Transverse colon (tissue), 4 donors: ENCODE results near the gene EPN2. TPM values are rescaled to one million over a fixed set of nuclear protein-coding genes. Genes with fewer than 3 reads are reported as not detected.

ENCODE experiments used
- DNase-seq: peaks from one replicate; pipeline ENCODE4 v3.0.0-alpha.2; 2019
- H3K27ac ChIP-seq, 4 donors: fragments of 200-600 bp; sonication (generic); 2 replicates each; pipeline ENCODE4 v1.5.1; 2016 to 2018; ENCODE audit warnings: inconsistent platforms in 4 of 4
- H3K27me3 ChIP-seq: fragments of 200-600 bp; sonication (generic); 2 replicates; pipeline ENCODE4 v1.5.1; 2017; ENCODE audit warnings: inconsistent platforms
- H3K36me3 ChIP-seq, 4 donors: fragments of 200-600 bp; sonication (generic); 2 replicates each; pipeline ENCODE4 v1.5.1; 2017 to 2019; ENCODE audit warnings: inconsistent platforms in 4 of 4
- H3K4me1 ChIP-seq, 4 donors: fragments of 200-600 bp; sonication (generic); 2 replicates each; pipeline ENCODE4 v1.5.1; 2017 to 2020; ENCODE audit warnings: inconsistent platforms in 4 of 4
- H3K4me3 ChIP-seq, 4 donors: fragments of 200-600 bp; sonication (generic); 1 replicate in 1 of 4; 2 replicates in 3 of 4; pipeline versions ENCODE4 v1.5.1 to v1.6.1; 2017 to 2019; ENCODE audit warnings: inconsistent platforms in 4 of 4
- H3K9me3 ChIP-seq, 2 donors: fragments of 200-600 bp; sonication (generic); 2 replicates each; pipeline ENCODE4 v1.5.1; 2017 to 2019; ENCODE audit warnings: inconsistent platforms in 2 of 2
- CTCF ChIP-seq, 5 experiments: fragments of 200-600 bp in 3 of 5; fragments of 450-650 bp in 2 of 5; sonication (generic) in 3 of 5; IDR thresholded peaks; 1 replicate in 2 of 5; 2 replicates in 3 of 5; pipeline ENCODE4 v1.5.1; 2016 to 2017; ENCODE audit warnings: antibody characterized with exemption in 5 of 5, inconsistent platforms in 3 of 5, mild to moderate bottlenecking in 2 of 5, moderate library complexity in 1 of 5
- EP300 ChIP-seq: sonication (generic); formaldehyde crosslinking; IDR thresholded peaks from one replicate; pipeline ENCODE4 v1.6.1; 2017; ENCODE audit warnings: antibody characterized with exemption, low read depth
- POLR2A ChIP-seq: fragments of 450-650 bp; IDR thresholded peaks from one replicate; pipeline ENCODE4 v1.6.1; 2016; ENCODE audit warnings: antibody characterized with exemption, mild to moderate bottlenecking, moderate library complexity
- POLR2AphosphoS5 ChIP-seq, 3 donors: sonication (generic); formaldehyde crosslinking; IDR thresholded peaks; one replicate each; pipeline ENCODE4 v1.6.1; 2016; ENCODE audit warnings: antibody characterized with exemption in 3 of 3
- WGBS, 2 donors: methylation state at CpG; one replicate each; pipeline ENCODE4 v1.1.5; 2018; ENCODE audit warnings: low coverage in 1 of 2; 5-methylcytosine and 5-hydroxymethylcytosine counted together
- in situ Hi-C, 4 donors: fragments of 200-750 bp; cut with MboI; loops; one replicate each; pipeline versions ENCODE4 v1.15.0 to v1.15.1; 2017; ENCODE audit warnings: low sequenced_read_pairs in 3 of 4, low pct_ligation_motif_present in 1 of 4, low pct_unique_long_range_greater_than_20kb in 1 of 4
- intact Hi-C: fragments of 100-400 bp; cut with DNase I; formaldehyde crosslinking; loops from one replicate; pipeline ENCODE4 v1.15.1; 2023; ENCODE audit warnings: low total_unique reads
- small RNA-seq, 4 donors: library from RNA; depleted of rRNA; stranded (forward); fragments of <200 nt; gene quantifications; one replicate each; pipeline ENCODE3, GENCODE V24; 2016
- total RNA-seq, 4 donors: library from RNA; depleted of rRNA; stranded (reverse); fragments of >200 nt; gene quantifications; one replicate each; pipeline ENCODE4 v1.1.0, GENCODE V29; 2016

EPN2 gene
- total RNA-seq, 4 donors from 2014 or later = 30.4 to 98.7 (median 65.5) TPM

GRCh38 chr17:19383681-19384470, 146.7 kb downstream of the EPN2 start:
- no peaks in the 10 kb centered on the region for H3K27me3 ChIP-seq
- 84% methylated on average over 6 of the region's 6 CpGs; no CpG with 5 or more reads in 1 of the 2 donors for WGBS, 2 donors
- peak overlapping the region; percentile 84 to 95 (median 90) for H3K27ac ChIP-seq
- peaks cover 0 to 18% (median 7%) of the 10 kb centered on the region in 4 donors for H3K36me3 ChIP-seq
- H3K4me3 ChIP-seq = no peak overlapping the region
- no peak for DNase-seq
- intact Hi-C loops = no loop called here
- TF ChIP-seq EP300 (no peak), CTCF (IDR thresholded peaks at IDR 0.05) (no peak), POLR2AphosphoS5 (IDR thresholded peaks at IDR 0.05) (peak in 1 of 3 donors; percentile 17), POLR2A (no peak)
- no peaks in the 10 kb centered on the region for H3K9me3 ChIP-seq
- in situ Hi-C loops = no loop called here
- peaks cover 50 to 79% (median 63%) of the 10 kb centered on the region in 4 donors for H3K4me1 ChIP-seq

GRCh38 chr17:19384723-19385391, 147.7 kb downstream of the EPN2 start:
- TF ChIP-seq EP300 (no peak), POLR2AphosphoS5 (IDR thresholded peaks at IDR 0.05) (peak; percentile 57 to 85 (median 76))
- peaks cover 44 to 76% (median 54%) of the 10 kb centered on the region in 4 donors for H3K4me1 ChIP-seq
- H3K36me3 ChIP-seq = peaks cover 0 to 15% (median 7%) of the 10 kb centered on the region in 4 donors
- no peaks in the 10 kb centered on the region for H3K27me3 ChIP-seq
- H3K4me3 ChIP-seq = peak overlapping the region in 1 of 4 donors; percentile 2
- in situ Hi-C loops = no loop called here
- intact Hi-C loops = no loop called here
- WGBS, 2 donors = 33 to 40% methylated on average over 2 to 16 of the region's 16 CpGs
- DNase-seq = peak; percentile 84
- H3K27ac ChIP-seq = peak overlapping the region; percentile 84 to 95 (median 90)
- no peaks in the 10 kb centered on the region for H3K9me3 ChIP-seq

- Histone ChIP-seq H3K4me1 (peaks cover 44 to 73% (median 53%) of the 10 kb centered on the region in 4 donors), H3K4me3 (peak overlapping the region in 2 of 4 donors; percentile 7 to 34), H3K27me3 (no peaks in the 10 kb centered on the region), H3K27ac (peak overlapping the region; percentile 84 to 95 (median 90)), H3K36me3 (peaks cover 0 to 12% (median 5%) of the 10 kb centered on the region in 4 donors), H3K9me3 (no peaks in the 10 kb centered on the region)
- WGBS, 2 donors = 57 to 73% methylated on average over 3 to 9 of the region's 9 CpGs
- TF ChIP-seq CTCF (IDR thresholded peaks at IDR 0.05) (no peak), POLR2A (no peak), EP300 (no peak), POLR2AphosphoS5 (IDR thresholded peaks at IDR 0.05) (no peak)
- in situ Hi-C loops (no loop called here), intact Hi-C loops (no loop called here)
- no peak for DNase-seq
Measured at GRCh38 chr17:19385521-19385983, 148.4 kb downstream of the EPN2 start.

Small RNA genes within 50 kb of the gene (small RNA-seq; reads per million reads assigned to genes)
- gene MIR1180 = 2.1 to 12.9 (median 10.4) reads per million in 4 donors

Other genes with a start within 250 kb of the EPN2 start
- 10 to 100 TPM; 33.6 to 75.6 (median 39.4) TPM for gene FAM83G, start 232.6 kb upstream of the EPN2 start, total RNA-seq
- 10 to 100 TPM in 1 of 4 donors, 1 to 10 TPM in 3; 1.6 to 20.2 (median 5.5) TPM for gene GRAP, start 190.4 kb upstream of the EPN2 start, total RNA-seq
- 1 to 10 TPM in 2 of 4 donors, not detected in 2; 2.2 to 4.1 TPM for gene GRAPL, start 109.8 kb upstream of the EPN2 start, total RNA-seq
- gene B9D1, start 125.4 kb downstream of the EPN2 start, total RNA-seq = 10 to 100 TPM in 2 of 4 donors, 1 to 10 TPM in 2; 6.0 to 17.6 (median 9.5) TPM
- 100 to 1,000 TPM in 1 of 4 donors, 10 to 100 TPM in 3; 15.3 to 112 (median 48.3) TPM for gene MAPK7, start 141.1 kb downstream of the EPN2 start, total RNA-seq
- gene MFAP4, start 149.8 kb downstream of the EPN2 start, total RNA-seq = 10 to 100 TPM; 39.7 to 67.3 (median 51.5) TPM
- 1 to 10 TPM; 2.2 to 7.2 (median 3.9) TPM for gene RNF112, start 173.9 kb downstream of the EPN2 start, total RNA-seq